ENCODE data around the gene PDE10A. TPM values are rescaled to one million over a fixed set of nuclear protein-coding genes. Genes with fewer than 3 reads are reported as not detected.

Gene PDE10A
- total RNA-seq, 1 experiment from 2014 or later: 2.1 TPM

DNA sequence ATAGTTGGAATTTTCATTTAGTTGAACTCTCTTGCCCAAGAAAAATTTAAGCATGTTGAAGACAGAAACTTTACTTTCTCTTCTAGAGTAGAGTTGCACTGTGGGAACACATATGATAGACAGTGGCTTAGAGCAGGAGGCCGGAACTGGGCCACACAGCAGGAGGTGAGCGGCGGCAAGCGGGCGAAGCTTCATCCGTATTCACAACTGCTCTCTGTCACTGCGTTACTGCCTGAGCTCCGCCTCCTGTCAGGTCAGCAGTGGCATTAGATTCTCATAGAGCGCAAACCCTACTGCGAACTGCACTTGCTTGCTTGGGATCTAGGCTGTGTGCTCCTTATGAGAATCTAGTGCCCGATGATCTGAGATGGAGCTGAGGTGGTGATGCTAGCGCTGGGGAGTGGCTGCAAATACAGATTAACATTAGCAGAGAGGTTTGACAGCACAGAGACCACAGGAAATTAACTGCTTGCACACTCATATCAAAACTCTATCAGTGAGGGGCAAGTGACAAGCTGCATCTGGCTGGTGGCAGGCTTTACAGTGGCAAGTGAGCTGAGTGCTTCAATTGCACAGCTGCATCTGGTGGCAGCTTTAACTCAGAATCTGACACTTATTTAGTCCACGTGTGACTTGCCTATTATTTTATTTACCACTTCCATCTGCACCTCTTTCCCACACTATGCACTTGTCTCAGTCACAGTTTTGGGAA lies 178.7 kb downstream of the PDE10A start:
- intact Hi-C loops (cut with micrococcal nuclease): loop anchor here (5.0 kb wide), 1 partner anchor 178 kb away; the partner anchor contains the start of gene PDE10A
- H3F3A ChIP-seq (ENCODE audit: low read length, unreplicated experiment): no peaks in the 10 kb centered on the region
- no peaks in the 10 kb centered on the region for H3K9me2 ChIP-seq (replicated peaks; ENCODE audit: low read length)
- H3K27ac ChIP-seq (ENCODE audit: low read length): no peak overlapping the region
- ATAC-seq: no peak
- no TSS peak for BruUV-seq (replicated peaks)
- no peak overlapping the region for H2AFZ ChIP-seq (ENCODE audit: low read length)
- POLR2A ChIA-PET (ENCODE audit: unreplicated experiment): no interaction called here
- no peak for DNase-seq
- no peaks in the 10 kb centered on the region for H4K20me1 ChIP-seq (ENCODE audit: low read length)
- no peaks in the 10 kb centered on the region for H3K36me3 ChIP-seq (ENCODE audit: low read depth, low read length)
- no peak overlapping the region for H3K4me3 ChIP-seq (ENCODE audit: low read length)
- no peaks in the 10 kb centered on the region for H3K9me3 ChIP-seq (ENCODE audit: low read length)
- TF ChIP-seq, protein P1, sequence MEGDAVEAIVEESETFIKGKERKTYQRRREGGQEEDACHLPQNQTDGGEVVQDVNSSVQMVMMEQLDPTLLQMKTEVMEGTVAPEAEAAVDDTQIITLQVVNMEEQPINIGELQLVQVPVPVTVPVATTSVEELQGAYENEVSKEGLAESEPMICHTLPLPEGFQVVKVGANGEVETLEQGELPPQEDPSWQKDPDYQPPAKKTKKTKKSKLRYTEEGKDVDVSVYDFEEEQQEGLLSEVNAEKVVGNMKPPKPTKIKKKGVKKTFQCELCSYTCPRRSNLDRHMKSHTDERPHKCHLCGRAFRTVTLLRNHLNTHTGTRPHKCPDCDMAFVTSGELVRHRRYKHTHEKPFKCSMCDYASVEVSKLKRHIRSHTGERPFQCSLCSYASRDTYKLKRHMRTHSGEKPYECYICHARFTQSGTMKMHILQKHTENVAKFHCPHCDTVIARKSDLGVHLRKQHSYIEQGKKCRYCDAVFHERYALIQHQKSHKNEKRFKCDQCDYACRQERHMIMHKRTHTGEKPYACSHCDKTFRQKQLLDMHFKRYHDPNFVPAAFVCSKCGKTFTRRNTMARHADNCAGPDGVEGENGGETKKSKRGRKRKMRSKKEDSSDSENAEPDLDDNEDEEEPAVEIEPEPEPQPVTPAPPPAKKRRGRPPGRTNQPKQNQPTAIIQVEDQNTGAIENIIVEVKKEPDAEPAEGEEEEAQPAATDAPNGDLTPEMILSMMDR (conservative IDR thresholded peaks at IDR 0.05; ENCODE audit: low read depth, low read length): no peak
- TF ChIP-seq EZH2 (IDR thresholded peaks at IDR 0.05; ENCODE audit: low read length, unreplicated experiment) (no peak), EZH2phosphoT487 (IDR thresholded peaks at IDR 0.05; ENCODE audit: borderline replicate concordance, low read length) (no peak)
- no peaks in the 10 kb centered on the region for H3K79me2 ChIP-seq (ENCODE audit: low read length)
- CTCF ChIA-PET: no interaction called here
- H3K27me3 ChIP-seq (ENCODE audit: low read length): no peaks in the 10 kb centered on the region
- peaks cover 13% of the 10 kb centered on the region for H3K4me1 ChIP-seq (ENCODE audit: insufficient read depth, low read length)
- H3K9ac ChIP-seq (ENCODE audit: low read length): no peak overlapping the region
- H3K4me2 ChIP-seq (ENCODE audit: low read length): no peak overlapping the region

DNA sequence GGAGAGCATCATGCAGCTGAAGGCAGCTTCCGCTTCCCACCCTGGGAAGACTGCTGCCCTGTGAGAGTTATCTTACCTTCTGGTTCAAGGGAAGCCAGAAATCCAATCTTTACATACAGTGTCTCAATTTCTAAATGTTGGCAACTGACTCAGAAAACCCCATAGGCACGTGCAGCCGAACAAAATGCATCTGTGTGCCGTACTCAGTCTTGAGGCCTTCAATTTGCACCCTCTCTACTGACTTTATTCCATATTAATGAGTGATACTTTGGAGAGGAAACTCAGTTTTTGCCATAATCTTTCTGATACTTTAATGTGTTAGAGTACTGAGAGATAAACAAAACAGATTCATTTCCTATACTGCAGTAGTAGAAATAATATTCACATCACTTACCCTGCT lies 181.1 kb downstream of the PDE10A start:
- Histone ChIP-seq H2AFZ (ENCODE audit: low read length) (no peak overlapping the region), H3K4me3 (ENCODE audit: low read length) (no peak overlapping the region), H4K20me1 (ENCODE audit: low read length) (no peaks in the 10 kb centered on the region), H3K27me3 (ENCODE audit: low read length) (no peaks in the 10 kb centered on the region), H3K9ac (ENCODE audit: low read length) (no peak overlapping the region), H3K4me2 (ENCODE audit: low read length) (no peak overlapping the region), H3K79me2 (ENCODE audit: low read length) (no peaks in the 10 kb centered on the region), H3K27ac (ENCODE audit: low read length) (no peak overlapping the region), H3K36me3 (ENCODE audit: low read depth, low read length) (no peaks in the 10 kb centered on the region), H3K9me2 (replicated peaks; ENCODE audit: low read length) (no peaks in the 10 kb centered on the region), H3F3A (ENCODE audit: low read length, unreplicated experiment) (no peaks in the 10 kb centered on the region), H3K4me1 (ENCODE audit: insufficient read depth, low read length) (no peaks in the 10 kb centered on the region), H3K9me3 (ENCODE audit: low read length) (no peaks in the 10 kb centered on the region)
- DNase-seq (no peak), ATAC-seq (no peak)
- intact Hi-C loops (cut with micrococcal nuclease): loop anchor here (5.0 kb wide), 1 partner anchor 180 kb away; the partner anchor contains the start of gene PDE10A
- ChIA-PET CTCF (no interaction called here), POLR2A (ENCODE audit: unreplicated experiment) (no interaction called here)
- BruUV-seq (replicated peaks): no TSS peak
- TF ChIP-seq EZH2 (IDR thresholded peaks at IDR 0.05; ENCODE audit: low read length, unreplicated experiment) (no peak), EZH2phosphoT487 (IDR thresholded peaks at IDR 0.05; ENCODE audit: borderline replicate concordance, low read length) (no peak)
- TF ChIP-seq, protein P1 (conservative IDR thresholded peaks at IDR 0.05; ENCODE audit: low read depth, low read length): no peak

GRCh38 chr6:165480916-165481315 lies 182.1 kb downstream of the PDE10A start:
- no peaks in the 10 kb centered on the region for H3K36me3 ChIP-seq (ENCODE audit: low read depth, low read length)
- H3K4me1 ChIP-seq (ENCODE audit: insufficient read depth, low read length): no peaks in the 10 kb centered on the region
- H3K4me2 ChIP-seq (ENCODE audit: low read length): no peak overlapping the region
- TF ChIP-seq EZH2 (IDR thresholded peaks at IDR 0.05; ENCODE audit: low read length, unreplicated experiment): no peak
- TF ChIP-seq, protein P1 (conservative IDR thresholded peaks at IDR 0.05; ENCODE audit: low read depth, low read length): no peak
- no peak for TF ChIP-seq EZH2phosphoT487 (IDR thresholded peaks at IDR 0.05; ENCODE audit: borderline replicate concordance, low read length)
- no peaks in the 10 kb centered on the region for H4K20me1 ChIP-seq (ENCODE audit: low read length)
- intact Hi-C loops (cut with micrococcal nuclease): loop anchor here (5.0 kb wide), 1 partner anchor 181 kb away; the partner anchor contains the start of gene PDE10A
- POLR2A ChIA-PET (ENCODE audit: unreplicated experiment): no interaction called here
- 0 out of 2 replicates have a peak overlapping the region, but pooled peaks have one; percentile 6 for H3K27ac ChIP-seq (ENCODE audit: low read length)
- CTCF ChIA-PET: no interaction called here
- no TSS peak for BruUV-seq (replicated peaks)
- DNase-seq (peak; percentile 35), ATAC-seq (peak; percentile 85)
- H3K4me3 ChIP-seq (ENCODE audit: low read length): no peak overlapping the region
- no peak overlapping the region for H3K9ac ChIP-seq (ENCODE audit: low read length)
- H3K27me3 ChIP-seq (ENCODE audit: low read length): no peaks in the 10 kb centered on the region
- no peak overlapping the region for H2AFZ ChIP-seq (ENCODE audit: low read length)
- H3F3A ChIP-seq (ENCODE audit: low read length, unreplicated experiment): no peaks in the 10 kb centered on the region
- no peaks in the 10 kb centered on the region for H3K9me3 ChIP-seq (ENCODE audit: low read length)
- no peaks in the 10 kb centered on the region for H3K9me2 ChIP-seq (replicated peaks; ENCODE audit: low read length)
- no peaks in the 10 kb centered on the region for H3K79me2 ChIP-seq (ENCODE audit: low read length)

Data from PC-3 (cell line).